Spinal cord (tissue), 10 donors: ENCODE measurements around the gene GJA9. TPM values are rescaled to one million over a fixed set of nuclear protein-coding genes. Genes with fewer than 3 reads are reported as not detected.

ENCODE experiments used
- DNase-seq, 6 donors: peaks; one replicate each; pipeline versions ENCODE4 v3.0.0 to v3.0.0-alpha.2; 2013 to 2015; ENCODE audit warnings: low spot score in 6 of 6, low read depth in 4 of 6
- H3K27ac ChIP-seq: one replicate; pipeline ENCODE4 v1.5.1; 2013; ENCODE audit warnings: low read depth, low read length, control low read depth
- H3K27me3 ChIP-seq: one replicate; pipeline ENCODE4 v1.6.1; 2013; ENCODE audit warnings: low read length; ENCODE audit not compliant: control insufficient read depth, insufficient read depth
- H3K36me3 ChIP-seq: one replicate; pipeline ENCODE4 v1.6.1; 2013; ENCODE audit warnings: low read length; ENCODE audit not compliant: control insufficient read depth, insufficient read depth
- H3K4me1 ChIP-seq: one replicate; pipeline ENCODE4 v1.6.1; 2013; ENCODE audit warnings: low read length; ENCODE audit not compliant: control insufficient read depth, insufficient read depth
- H3K4me3 ChIP-seq: one replicate; pipeline ENCODE4 v1.5.1; 2013; ENCODE audit warnings: low read depth, low read length, control low read depth
- H3K9me3 ChIP-seq: one replicate; pipeline ENCODE4 v1.6.1; 2013; ENCODE audit warnings: low read length; ENCODE audit not compliant: control insufficient read depth, insufficient read depth
- WGBS: methylation state at CpG from one replicate; pipeline ENCODE4 v1.1.5; 2013; ENCODE audit warnings: missing lambda C conversion rate; ENCODE audit not compliant: insufficient coverage; 5-methylcytosine and 5-hydroxymethylcytosine counted together
- polyA plus RNA-seq, 2 donors: library from polyadenylated mRNA; unstranded; fragments of 120-200 nt; gene quantifications; one replicate each; pipeline ENCODE4 v1.2.1, GENCODE V29; 2013; ENCODE audit not compliant: insufficient read length in 2 of 2
- total RNA-seq, 2 donors: library from RNA; depleted of rRNA in 1 of 2; stranded (reverse); fragments of 120-200 nt in 1 of 2; fragments of >200 nt in 1 of 2; gene quantifications; one replicate each; pipeline versions ENCODE4 v1.2.3 to v1.2.4, GENCODE V29; 2013 to 2014
- donor health status: healthy.

The GJA9 gene
- total and polyA plus RNA-seq, 4 donors, result 0.16 to 1.0 TPM; not detected in 2

GRCh38 chr1:38888423-38889333 lies 7.3 kb upstream of the GJA9 start:
- Histone ChIP-seq H3K4me3 (no peak overlapping the region), H3K4me1 (no peaks in the 10 kb centered on the region), H3K27me3 (no peaks in the 10 kb centered on the region), H3K27ac (no peak overlapping the region), H3K9me3 (no peaks in the 10 kb centered on the region), H3K36me3 (no peaks in the 10 kb centered on the region)
- no peak for DNase-seq
- WGBS, result 94% methylated on average over 9 of the region's 9 CpGs

GRCh38 chr1:38885092-38885491 lies 3.7 kb upstream of the GJA9 start:
- Histone ChIP-seq H3K36me3 (no peaks in the 10 kb centered on the region), H3K4me1 (no peaks in the 10 kb centered on the region), H3K27me3 (no peaks in the 10 kb centered on the region), H3K27ac (no peak overlapping the region), H3K9me3 (no peaks in the 10 kb centered on the region), H3K4me3 (no peak overlapping the region)
- no peak for DNase-seq
- no CpG with 5 or more reads among the region's 2 CpGs for WGBS

GRCh38 chr1:38875811-38876210 lies 5.6 kb downstream of the GJA9 start:
- Histone ChIP-seq H3K4me3 (no peak overlapping the region), H3K27me3 (no peaks in the 10 kb centered on the region), H3K36me3 (peaks cover 8% of the 10 kb centered on the region), H3K4me1 (peaks cover 5% of the 10 kb centered on the region), H3K27ac (no peak overlapping the region), H3K9me3 (no peaks in the 10 kb centered on the region)
- no CpG with 5 or more reads among the region's 2 CpGs for WGBS
- DNase-seq, result no peak

- Histone ChIP-seq H3K36me3 (peaks cover 8% of the 10 kb centered on the region), H3K9me3 (no peaks in the 10 kb centered on the region), H3K27ac (peak within 1 kb of the TSS; percentile 69), H3K27me3 (no peaks in the 10 kb centered on the region), H3K4me1 (peaks cover 5% of the 10 kb centered on the region), H3K4me3 (peak within 1 kb of the TSS; percentile 80)
- under 1% methylated on average over 65 of the region's 69 CpGs for WGBS
- peak; percentile 87 to 98 (median 94) for DNase-seq
These were observed 8.1 kb downstream of the GJA9 start, which contains the start of gene MYCBP for GRCh38 chr1:38873027-38873969. MYCBP (minus strand) TSS chr1:38873348; CDS start chr1:38873305, 43 bp downstream.

GRCh38 chr1:38872401-38873026 lies 8.9 kb downstream of the GJA9 start:
- H3K27ac ChIP-seq, result no peak overlapping the region
- WGBS, result 0% methylated on average over 23 of the region's 25 CpGs

GRCh38 chr1:38870996-38871395 lies 10.4 kb downstream of the GJA9 start:
- peaks cover 11% of the 10 kb centered on the region for H3K36me3 ChIP-seq
- WGBS, result 96% methylated on average over 8 of the region's 8 CpGs
- H3K4me1 ChIP-seq, result peaks cover 5% of the 10 kb centered on the region
- no peaks in the 10 kb centered on the region for H3K27me3 ChIP-seq
- no peak for DNase-seq
- H3K4me3 ChIP-seq, result no peak overlapping the region
- H3K9me3 ChIP-seq, result no peaks in the 10 kb centered on the region
- no peak overlapping the region for H3K27ac ChIP-seq

More at GRCh38 chr1:38872401-38873026, 8.9 kb downstream of the GJA9 start:
- Histone ChIP-seq H3K4me1 (peaks cover 5% of the 10 kb centered on the region), H3K4me3 (peak overlapping the region; percentile 80), H3K36me3 (peaks cover 8% of the 10 kb centered on the region), H3K27me3 (no peaks in the 10 kb centered on the region), H3K9me3 (no peaks in the 10 kb centered on the region)
- peak in 1 of 6 donors; percentile 15 for DNase-seq

- H3K27me3 ChIP-seq, result no peaks in the 10 kb centered on the region
- H3K9me3 ChIP-seq, result no peaks in the 10 kb centered on the region
- peaks cover 8% of the 10 kb centered on the region for H3K36me3 ChIP-seq
- WGBS, result 100% methylated on average over 3 of the region's 8 CpGs
- H3K4me1 ChIP-seq, result no peaks in the 10 kb centered on the region
- no peak overlapping the region for H3K4me3 ChIP-seq
- no peak overlapping the region for H3K27ac ChIP-seq
- no peak for DNase-seq
These were observed 14.2 kb downstream of the GJA9 start for GRCh38 chr1:38867208-38867607.

GRCh38 chr1:38865112-38865715 lies 16.2 kb downstream of the GJA9 start:
- H3K36me3 ChIP-seq, result peaks cover 5% of the 10 kb centered on the region
- H3K4me1 ChIP-seq, result peaks cover 13% of the 10 kb centered on the region
- no peak overlapping the region for H3K27ac ChIP-seq
- H3K9me3 ChIP-seq, result no peaks in the 10 kb centered on the region
- H3K27me3 ChIP-seq, result no peaks in the 10 kb centered on the region
- no peak for DNase-seq
- no peak overlapping the region for H3K4me3 ChIP-seq
- WGBS, result no CpG with 5 or more reads among the region's 4 CpGs

GRCh38 chr1:38860454-38860795 lies 21.0 kb downstream of the GJA9 start:
- Histone ChIP-seq H3K27ac (no peak overlapping the region), H3K36me3 (peaks cover under 1% of the 10 kb centered on the region), H3K27me3 (no peaks in the 10 kb centered on the region), H3K9me3 (no peaks in the 10 kb centered on the region), H3K4me1 (peaks cover 27% of the 10 kb centered on the region), H3K4me3 (peak overlapping the region; percentile 97)
- DNase-seq, result no peak
- 3% methylated on average over 4 of the region's 6 CpGs for WGBS
